HG03520 (cell line): ENCODE results near the gene KCNT1.

Experiments used
- ATAC-seq: cut with Tn5 transposase; IDR thresholded peaks from one replicate; pipeline ENCODE4 v1.9.1; 2021; ENCODE audit warnings: mild to moderate bottlenecking, moderate library complexity; ENCODE audit not compliant: unreplicated experiment

KCNT1 gene

DNA sequence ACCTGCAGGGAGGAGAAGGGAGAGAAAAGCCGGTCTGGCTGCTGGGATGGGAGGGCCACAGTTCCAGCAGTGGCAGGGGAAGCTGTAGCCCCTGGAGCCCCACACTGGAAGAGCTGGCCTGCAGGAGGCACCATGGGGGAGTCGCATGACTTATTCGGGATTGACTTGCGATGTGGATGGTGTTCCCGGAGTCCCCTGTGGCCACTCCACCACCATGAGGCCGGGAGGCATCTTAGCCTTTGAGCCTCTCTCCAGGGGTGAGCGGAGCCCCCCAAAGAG lies 92.0 kb downstream of the KCNT1 start:
- ATAC-seq, result no peak

DNA sequence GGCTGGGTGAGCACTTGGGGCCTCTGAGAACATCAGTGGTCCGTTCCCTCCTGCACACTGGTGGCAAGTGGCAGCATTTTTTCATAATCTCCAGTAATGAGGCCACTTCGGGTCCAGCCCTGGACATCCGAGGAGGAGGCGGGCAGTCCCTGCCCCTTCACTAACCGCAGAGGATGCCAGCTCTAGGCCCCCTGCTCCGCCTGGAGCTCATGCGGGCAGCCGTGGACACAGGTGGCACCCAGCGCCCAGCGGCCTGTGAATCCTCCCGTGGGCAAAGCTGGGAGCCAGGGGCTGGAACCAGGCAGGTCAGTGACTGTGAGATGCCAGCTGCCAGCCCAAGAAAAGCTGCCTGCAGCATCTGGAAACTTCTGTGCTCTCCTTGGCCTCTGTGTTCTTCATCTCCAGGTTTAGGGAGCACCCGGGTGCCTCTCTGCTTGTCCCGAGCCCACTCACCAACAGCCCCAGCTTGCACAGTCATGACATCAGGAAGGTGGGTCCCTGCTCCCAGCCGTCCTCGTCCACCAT lies 92.4 kb downstream of the KCNT1 start:
- ATAC-seq, result no peak

DNA sequence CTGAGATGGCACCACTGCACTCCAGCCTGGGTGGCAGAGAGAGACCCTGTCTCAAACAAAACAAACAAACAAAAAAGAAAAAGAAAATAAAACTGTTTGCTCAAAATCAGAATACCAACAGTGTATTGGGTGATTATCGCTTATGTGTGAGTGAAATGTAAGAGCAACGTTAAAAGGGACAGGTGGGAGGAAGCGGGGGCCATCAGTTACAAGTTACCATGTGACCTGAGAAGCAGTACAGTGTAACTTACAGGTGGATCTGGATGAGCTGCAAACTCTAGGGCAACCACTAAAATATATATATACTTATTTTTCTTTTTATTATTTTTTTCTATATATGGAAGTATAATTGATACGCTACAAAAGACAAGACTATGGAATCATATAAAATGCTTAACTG lies 93.4 kb downstream of the KCNT1 start:
- no peak for ATAC-seq

DNA sequence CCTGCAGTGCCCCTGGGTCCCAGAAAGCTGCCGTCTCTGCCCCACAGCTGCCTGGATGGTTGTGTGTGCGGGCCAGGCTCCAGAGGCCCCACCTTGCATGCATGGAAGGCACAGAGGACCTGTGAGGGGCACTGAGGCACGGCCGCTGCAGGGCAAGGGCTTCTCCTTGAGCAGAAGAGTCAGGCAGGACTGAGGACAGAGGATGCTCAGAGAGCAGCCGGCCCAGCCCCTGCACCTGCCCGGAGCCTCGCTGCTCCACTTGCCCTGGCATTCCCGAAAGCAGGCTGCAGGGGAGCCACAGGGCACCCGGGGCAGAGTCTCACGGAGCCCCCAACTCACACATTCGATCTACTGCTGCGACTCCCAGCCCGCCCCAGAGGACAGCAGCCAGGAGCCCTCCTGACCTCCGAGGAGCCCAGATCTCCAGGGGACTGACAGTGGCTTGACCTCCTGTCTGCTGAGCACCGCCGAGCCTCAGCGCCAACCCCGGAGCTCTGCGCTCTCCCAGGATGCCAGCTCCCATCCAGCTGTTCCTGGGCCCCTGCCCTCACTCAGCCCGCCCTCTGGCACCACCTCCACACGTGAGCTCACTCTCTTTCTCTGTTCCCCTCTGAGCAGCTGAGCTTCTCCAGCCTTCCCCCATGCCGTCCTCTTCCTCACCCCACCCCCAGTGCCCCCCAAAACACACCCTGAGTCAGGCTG lies 95.0 kb downstream of the KCNT1 start:
- ATAC-seq, result no peak

DNA sequence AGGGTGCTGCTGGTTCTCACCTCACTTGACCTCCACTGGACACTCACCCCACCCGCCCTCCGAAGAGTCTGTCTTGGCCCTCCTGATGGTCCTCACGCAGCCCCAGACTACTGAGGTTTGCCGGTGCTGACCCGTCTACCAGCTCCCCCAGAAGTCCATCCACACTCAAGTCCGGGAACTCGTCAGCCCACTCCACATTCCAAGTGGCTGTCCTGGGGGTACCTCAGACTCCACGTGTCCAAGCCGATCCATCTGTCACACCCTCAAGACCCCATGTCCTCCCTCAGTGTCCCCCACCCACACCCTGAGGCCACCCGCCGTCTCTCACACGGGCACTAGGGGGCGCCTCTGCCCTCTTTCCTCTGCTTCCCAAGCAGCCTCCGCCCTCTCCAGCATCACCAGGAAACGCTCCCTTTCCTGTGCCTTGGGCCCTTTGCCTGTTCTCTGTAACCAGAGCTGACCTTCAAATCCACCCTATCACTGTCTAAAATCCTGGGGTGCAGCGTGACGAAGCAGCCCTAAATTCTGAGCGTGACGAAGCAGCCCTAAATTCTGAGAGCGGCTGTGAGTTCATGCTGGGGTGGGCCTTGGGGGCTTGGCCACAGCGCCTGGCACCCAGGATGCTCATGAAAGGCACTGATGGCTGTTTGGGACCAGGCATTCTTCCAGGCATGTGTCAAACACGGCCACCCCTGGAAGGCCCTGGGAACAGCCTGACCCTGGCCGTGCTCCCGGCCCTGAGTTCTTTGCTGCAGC lies 95.7 kb downstream of the KCNT1 start:
- no peak for ATAC-seq

DNA sequence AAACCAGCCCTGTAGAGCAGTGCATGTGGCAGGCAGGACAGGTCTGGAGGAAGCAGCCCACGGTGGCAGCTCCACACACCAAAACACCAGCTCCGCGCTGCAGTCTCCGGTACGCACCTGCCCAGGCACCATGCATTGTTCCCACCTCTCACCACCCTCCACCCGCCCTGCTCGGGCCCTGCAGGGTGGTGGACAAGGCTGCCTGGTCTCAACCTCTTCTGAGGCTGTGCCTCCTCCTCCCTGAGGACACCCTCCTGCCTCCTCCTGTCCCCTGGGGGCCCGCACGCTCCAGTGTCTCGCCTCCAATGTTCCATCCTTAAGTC lies 96.2 kb downstream of the KCNT1 start:
- no peak for ATAC-seq

DNA sequence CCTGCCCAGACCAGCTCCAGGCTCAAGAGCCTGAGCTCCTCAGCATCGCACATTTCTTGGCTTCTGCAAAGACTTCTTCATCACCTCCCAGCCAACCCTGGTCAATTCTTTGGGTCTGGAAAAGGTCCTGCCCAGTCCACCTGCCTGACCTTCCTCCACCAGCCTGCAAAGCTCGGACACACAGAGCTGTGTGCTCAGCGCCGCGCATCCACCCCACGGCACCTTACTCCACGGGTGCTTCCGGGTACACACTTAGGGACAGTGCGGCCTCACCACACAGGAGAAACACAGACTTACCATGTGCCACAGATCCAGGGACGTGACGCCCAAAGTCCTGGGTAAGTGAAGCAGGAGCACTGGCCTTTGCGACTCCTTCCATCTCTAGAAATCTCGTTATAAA lies 97.3 kb downstream of the KCNT1 start:
- no peak for ATAC-seq

DNA sequence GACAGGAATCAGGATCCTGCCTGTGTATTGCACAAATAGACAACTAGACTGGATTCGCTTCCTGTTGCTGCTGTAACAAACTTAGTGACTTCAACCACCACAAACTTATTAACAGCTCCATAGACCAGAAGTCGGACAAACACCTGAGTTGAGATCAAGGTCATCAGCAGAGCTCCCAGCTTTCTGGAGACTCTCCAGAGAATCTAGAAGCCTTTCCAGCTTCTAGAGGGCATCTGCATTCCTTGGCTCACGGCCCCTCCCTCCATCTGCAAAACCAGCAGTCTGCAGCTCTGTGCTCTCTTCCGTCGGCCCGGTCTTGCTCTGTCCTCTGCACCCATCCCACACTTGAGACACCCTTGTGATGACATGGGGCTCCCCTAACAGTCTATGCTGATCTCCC lies 99.1 kb downstream of the KCNT1 start:
- no peak for ATAC-seq

DNA sequence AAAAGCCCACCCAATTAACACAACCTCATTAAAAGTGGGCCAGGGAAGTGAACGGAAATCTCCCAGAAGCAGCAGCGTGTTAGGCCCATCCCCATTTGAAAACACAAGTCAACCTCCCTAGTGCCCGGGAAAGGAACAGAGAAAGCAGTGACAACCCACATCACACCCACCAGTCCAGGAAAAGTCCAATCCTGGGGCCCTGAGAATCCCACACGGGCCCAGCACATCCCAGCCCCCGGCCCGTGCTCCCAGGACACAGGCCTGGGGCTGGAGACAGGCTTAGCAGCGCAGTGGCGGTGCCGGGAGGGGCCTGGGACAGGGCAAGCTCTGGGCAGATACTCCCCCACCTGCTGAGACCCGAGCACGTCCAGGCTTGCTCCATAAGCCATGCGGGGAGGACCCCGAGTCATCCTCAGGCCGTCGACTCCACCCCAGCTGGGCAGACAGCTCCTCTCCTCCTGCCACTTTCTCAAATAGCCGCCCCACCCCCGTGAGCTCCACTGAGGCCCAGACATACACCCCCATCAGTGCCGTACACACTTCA lies 101.0 kb downstream of the KCNT1 start:
- no peak for ATAC-seq

DNA sequence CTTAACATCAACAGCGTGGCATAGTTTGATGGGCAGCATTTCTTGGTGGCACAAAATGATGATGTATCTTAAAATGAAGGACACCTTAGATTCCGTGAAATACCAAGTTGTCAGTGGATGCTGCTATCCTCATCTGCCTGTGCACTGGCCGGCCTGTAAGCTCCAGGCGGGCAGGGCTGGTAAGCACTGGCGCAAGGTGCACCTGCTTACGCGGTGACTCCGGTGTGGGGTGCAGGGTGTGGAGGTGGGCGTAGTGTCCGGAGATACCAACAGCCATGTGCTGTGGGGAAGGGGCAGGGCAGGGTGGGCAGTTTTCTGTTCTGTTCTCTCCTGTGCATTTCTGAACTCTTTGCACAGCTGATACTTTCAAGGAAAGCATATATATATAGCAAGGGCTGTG lies 101.5 kb downstream of the KCNT1 start:
- ATAC-seq, result no peak

DNA sequence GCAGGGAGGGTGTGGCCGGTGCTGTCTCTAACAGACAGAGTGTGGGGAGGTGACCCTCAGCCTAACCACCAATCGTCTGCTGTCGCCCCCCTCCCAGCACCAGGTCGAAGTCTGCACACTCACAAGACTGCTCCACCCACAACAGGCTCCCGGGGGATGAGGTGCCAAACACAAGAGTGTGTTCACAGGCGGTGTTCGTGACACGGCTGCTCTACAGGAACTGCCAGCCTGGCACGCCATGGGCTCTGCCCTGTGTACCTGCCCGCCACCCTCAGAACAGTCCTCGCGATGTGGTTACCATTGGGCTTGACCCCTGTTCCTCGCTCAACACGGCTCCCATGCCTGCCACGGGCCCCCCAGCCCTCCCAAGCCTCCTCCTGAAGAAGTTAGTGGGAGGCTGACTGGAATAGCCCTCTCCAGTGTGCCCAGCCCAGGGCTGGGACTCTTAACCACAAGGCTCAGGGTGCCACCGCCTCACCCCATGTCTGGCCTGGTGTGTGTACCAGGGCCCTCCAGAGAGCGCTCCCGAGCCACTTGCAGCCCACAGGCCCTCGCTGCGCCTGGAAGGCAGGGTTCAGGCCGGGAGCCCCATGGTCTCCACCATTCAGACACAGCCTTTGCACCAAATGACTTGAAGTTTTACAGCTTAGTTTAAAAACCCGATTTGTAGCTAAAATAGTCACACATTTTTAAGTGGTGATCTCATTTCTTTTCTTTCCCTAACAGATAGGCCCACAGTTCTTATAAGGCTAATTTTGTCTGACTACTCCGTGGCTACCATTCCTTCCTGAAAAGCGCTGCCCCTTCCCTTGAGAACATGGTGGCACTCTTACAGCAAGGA lies 102.8 kb downstream of the KCNT1 start:
- ATAC-seq, result no peak

DNA sequence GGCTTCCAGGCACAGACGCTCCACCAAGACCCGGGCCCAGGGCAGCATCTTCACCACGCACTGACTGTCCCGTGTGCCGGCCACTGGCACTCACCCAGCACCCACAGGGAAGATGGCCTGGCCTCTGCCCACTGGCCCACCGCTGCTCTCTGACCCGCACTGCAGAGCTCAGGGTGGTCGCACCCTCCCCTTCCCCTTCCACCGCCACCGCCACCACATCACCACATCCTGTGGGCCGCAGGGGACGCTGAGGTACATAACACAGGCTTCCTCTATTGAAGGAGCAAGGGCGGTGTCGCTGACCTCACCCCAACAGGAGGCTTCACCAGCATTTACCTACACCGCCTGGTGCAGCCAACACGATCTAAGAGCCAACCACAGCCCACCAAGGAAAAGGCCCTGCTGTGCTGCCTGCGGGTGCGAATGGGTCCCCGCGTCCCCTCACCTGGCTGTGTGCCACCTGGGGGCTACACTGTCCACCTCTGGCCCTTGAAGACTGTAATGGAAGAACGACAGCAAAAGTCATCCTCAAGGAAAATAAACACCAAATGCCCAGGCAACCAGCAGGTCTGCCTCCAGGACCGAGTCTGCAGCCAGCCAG lies 103.5 kb downstream of the KCNT1 start:
- ATAC-seq, result no peak

DNA sequence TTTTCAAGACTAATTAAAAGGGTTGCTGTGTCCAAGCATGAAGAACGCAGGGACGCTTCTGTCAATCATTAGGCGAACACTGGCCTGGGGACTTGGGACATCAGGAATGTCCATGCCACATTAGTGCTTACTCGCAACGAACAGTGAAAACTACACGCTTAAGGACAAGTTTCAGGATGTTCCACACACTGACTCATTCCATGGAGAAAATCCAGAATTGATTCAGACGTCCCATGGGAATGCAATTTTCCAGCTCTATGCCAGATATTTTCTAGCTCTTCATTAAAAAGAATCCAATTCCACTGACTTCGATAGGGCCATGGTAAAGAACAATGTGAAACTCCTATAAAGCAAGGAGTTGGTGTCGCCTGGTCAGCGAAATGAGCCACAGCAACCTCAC lies 107.2 kb downstream of the KCNT1 start:
- ATAC-seq, result no peak

DNA sequence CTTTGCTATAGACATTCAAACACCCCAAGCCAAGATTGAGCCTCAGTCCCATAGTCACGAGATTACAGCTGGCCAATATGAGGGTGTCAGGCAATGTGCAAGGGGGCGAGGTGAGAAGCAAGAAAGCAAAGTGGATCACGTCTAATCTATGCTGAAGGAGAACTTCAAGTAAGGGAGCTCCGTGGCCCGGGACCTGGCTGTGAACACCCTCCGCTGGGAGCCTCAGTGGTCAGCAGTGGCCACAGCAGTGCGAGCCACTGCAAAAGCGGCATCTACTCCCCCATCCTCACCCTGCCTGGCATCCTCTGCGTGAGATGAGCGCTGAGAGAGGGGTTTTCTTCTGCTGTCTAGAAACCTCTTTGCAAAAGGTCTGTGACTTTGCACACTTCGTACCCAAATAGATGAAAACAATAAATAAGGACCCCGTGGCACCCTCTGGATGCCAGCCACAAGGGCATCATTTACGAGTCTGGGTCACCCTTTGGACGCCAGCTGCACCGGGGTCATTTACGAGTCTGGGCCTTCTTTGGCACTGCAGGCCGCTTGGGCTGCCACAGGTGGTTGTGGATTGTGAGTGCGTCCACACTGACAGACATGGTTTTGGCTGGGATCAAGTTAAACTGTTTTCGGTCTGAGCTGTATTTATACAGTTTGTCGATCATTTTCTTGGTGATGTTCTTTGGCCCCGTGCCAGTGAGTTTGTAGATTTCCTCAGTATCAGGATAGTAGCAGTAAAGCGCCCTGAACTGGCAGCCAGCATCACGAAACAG lies 109.0 kb downstream of the KCNT1 start:
- ATAC-seq, result no peak

DNA sequence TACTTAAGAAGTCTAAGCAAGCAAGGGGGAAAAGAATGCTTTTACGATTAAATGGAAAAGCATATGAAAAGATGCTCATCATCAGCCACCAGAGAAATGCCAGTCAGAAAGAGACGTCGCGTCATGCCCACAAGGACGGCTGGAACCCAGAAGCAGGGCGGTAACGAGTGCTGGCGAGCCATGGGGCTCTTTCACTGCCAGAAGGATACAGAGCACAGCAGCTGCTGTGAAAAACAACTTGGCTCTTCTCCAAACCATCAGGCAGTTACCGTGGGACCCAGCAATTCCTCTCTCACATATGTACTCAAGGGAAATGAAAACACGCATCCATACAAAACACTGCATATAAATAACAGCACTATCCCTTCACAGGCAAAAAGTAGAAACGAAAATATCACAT lies 109.8 kb downstream of the KCNT1 start:
- ATAC-seq, result no peak

DNA sequence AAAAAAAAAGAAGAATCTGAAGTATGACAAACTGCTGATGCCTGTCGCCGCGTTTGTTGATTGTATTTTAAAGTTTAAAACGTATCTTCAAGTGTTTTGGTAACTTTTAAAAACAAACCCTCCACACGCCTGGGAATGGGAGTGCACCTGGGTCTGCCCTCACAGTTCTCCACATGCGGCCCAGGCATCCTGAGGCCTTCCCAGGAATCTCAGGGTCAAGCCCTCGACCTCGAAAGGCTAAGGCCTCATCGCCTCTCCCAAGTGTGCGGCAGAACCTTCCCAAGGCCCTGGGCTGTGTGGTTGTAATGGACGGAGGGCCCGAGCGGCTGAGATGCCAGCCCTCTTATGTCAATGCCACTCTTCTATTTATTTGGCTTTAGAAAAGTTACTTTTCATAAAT lies 111.0 kb downstream of the KCNT1 start:
- ATAC-seq, result no peak

DNA sequence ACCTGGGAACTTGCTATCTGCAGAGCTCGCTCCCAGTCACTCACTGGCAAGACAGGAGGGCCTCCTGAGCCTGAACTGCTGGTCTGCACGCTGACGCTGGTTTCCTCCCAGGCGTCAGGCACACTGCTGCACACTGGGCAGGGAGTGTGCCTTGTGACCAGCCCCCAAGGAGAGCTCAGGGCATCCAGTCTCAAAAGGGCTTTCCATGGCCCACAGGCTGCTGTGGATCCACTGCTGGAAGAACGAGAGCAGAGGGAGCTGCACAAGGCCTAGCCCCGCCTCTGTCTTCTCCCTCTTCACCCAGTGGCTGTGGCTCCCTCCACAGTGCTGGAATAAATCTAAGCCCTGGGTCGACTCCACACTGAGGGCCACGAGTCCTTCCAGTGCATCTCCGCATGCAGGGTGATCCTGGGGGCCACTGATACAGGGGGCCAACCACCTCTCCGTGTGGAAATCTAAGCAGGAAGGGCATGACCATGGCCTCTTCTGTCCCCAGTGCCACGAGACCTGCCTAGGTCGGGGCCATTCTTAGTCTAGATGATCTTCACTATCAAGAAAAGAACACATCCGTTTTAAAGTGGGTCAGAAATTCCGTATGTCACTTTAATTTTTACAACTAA lies 111.8 kb downstream of the KCNT1 start:
- no peak for ATAC-seq

DNA sequence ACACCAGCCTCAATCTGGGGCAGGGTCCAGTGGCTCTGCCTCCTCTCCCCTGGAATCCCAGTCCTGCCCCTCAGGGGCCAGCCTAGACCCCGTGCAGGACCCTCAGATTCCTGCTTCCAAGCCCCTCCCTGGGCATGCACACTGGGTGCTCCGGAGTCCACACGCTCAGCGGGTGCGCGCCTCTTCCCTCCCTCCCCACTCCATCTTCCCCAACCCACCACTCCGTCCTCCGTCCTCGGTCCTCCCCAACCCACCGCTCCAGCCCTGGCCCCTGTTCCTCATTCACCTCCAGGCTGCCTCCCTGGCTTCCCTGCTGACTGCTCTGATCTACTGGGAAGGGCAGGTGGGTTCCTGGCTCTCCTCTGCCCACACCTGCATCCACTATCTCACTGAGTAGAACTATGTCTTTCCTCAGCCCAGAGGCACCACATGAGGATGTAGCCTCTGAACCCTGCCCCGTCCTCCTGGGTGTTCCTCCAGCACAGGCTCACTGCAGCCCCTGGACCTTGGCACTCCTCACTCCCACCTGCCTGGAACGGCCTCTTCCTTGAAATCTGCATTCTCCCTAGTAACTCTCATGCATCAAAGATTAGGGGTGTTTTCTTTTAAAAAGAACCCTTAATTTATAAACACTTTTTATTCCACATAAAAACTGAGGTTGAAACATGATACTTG lies 112.6 kb downstream of the KCNT1 start:
- ATAC-seq, result no peak

DNA sequence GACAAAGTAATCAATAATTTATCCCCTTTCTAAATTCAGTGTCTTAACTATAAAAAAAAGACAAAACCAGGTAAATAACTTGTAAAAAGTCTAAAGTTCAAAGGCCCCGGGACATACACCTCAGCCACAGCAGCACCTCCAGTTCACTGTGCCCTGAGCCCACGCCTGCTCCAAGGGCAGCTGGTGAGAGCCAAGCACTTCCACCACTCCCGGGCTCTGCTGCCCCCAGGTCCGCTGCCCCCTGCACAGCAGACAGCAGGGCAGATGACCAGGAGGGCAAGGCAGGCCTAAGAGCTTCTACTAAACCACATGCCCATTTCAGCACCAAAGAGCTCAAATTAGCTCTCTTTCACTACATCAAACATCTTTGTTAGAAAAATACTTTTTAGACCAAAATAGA lies 113.4 kb downstream of the KCNT1 start:
- no peak for ATAC-seq
